ENCODE results near the gene CCL4L2.
"Not testable (repeated sequence)": the region's sequence is repeated elsewhere in the genome, so short reads cannot be mapped to it uniquely, and the experiment has no call there.

Gene CCL4L2

DNA sequence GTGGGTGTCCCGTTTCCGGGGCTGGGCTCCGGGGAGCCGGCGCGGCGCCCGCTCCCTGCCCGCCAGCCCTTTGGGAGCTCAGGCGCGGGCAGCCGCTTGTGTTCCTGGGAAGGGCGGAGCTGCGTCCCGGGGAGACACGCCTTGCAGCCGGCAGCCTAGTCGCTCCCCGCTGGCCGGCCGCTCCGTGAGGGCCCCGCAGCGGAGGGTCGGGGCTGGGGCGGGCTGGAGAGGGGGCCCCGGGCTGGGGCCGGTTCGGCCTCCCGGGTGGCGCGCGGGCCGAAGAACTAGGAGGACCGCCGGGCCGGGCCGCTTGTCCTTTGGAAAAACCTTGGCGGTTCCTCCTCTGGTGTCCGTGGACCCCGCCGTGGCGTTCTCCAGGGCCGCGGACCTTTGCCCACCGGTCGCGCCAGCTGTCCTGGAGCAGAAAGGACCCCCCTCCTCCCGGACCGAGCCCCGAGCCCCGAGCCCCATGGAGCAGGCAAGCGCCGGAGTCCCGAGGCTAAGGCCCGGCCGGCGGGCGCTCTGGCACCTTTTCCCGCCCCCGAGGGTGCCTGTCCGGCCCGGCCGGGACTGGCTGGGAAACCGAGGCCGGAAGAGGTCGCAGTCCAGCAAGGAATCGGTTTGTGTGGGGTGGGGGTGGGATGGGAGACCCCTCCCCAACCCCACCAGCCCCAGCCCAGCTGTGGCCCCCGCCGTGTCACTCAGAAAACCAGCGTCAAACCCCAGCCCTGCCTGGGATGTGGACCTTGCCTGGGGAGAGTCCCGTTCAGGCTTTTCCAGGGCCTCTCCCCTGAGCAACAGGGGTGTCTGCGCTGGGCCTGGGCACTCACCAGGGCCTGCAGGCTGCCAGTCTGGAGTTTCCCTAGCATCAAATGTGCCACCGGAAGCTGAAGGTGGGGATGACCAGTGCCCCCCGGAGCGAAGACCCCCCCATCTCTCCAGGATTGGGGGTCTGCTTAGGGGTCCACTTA is 27.6 kb upstream of the CCL4L2 start:
- Histone ChIP-seq H3K9ac (ENCODE audit: low read depth, low read length, poor library complexity, severe bottlenecking) (no peak overlapping the region), H3K27me3 (ENCODE audit: insufficient read depth, low read length, poor library complexity, severe bottlenecking) (no peaks in the 10 kb centered on the region), H3K79me2 (ENCODE audit: insufficient read depth, low read length) (no peaks in the 10 kb centered on the region), H3K9me2 (replicated peaks; ENCODE audit: low read depth, low read length) (no peaks in the 10 kb centered on the region), H2AFZ (ENCODE audit: low read length) (no peak overlapping the region), H3K4me1 (ENCODE audit: insufficient read depth, low read length, poor library complexity, severe bottlenecking) (peaks cover 5% of the 10 kb centered on the region), H3K4me2 (ENCODE audit: low read depth, low read length, poor library complexity, severe bottlenecking) (no peak overlapping the region), H4K20me1 (ENCODE audit: insufficient read depth, low read length, poor library complexity, severe bottlenecking) (no peaks in the 10 kb centered on the region), H3K4me3 (ENCODE audit: low read length, poor library complexity, severe bottlenecking) (no peak overlapping the region), H3F3A (ENCODE audit: low read depth) (no peaks in the 10 kb centered on the region), H3K9me3 (ENCODE audit: insufficient read depth, low read depth, low read length) (no peaks in the 10 kb centered on the region), H3K36me3 (ENCODE audit: insufficient read depth, low read length) (no peaks in the 10 kb centered on the region)
- no peak for TF ChIP-seq EZH2phosphoT487 (IDR thresholded peaks at IDR 0.05; ENCODE audit: borderline replicate concordance)
- TF ChIP-seq, protein P1, sequence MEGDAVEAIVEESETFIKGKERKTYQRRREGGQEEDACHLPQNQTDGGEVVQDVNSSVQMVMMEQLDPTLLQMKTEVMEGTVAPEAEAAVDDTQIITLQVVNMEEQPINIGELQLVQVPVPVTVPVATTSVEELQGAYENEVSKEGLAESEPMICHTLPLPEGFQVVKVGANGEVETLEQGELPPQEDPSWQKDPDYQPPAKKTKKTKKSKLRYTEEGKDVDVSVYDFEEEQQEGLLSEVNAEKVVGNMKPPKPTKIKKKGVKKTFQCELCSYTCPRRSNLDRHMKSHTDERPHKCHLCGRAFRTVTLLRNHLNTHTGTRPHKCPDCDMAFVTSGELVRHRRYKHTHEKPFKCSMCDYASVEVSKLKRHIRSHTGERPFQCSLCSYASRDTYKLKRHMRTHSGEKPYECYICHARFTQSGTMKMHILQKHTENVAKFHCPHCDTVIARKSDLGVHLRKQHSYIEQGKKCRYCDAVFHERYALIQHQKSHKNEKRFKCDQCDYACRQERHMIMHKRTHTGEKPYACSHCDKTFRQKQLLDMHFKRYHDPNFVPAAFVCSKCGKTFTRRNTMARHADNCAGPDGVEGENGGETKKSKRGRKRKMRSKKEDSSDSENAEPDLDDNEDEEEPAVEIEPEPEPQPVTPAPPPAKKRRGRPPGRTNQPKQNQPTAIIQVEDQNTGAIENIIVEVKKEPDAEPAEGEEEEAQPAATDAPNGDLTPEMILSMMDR (conservative IDR thresholded peaks at IDR 0.05; ENCODE audit: low read length): no peak

DNA sequence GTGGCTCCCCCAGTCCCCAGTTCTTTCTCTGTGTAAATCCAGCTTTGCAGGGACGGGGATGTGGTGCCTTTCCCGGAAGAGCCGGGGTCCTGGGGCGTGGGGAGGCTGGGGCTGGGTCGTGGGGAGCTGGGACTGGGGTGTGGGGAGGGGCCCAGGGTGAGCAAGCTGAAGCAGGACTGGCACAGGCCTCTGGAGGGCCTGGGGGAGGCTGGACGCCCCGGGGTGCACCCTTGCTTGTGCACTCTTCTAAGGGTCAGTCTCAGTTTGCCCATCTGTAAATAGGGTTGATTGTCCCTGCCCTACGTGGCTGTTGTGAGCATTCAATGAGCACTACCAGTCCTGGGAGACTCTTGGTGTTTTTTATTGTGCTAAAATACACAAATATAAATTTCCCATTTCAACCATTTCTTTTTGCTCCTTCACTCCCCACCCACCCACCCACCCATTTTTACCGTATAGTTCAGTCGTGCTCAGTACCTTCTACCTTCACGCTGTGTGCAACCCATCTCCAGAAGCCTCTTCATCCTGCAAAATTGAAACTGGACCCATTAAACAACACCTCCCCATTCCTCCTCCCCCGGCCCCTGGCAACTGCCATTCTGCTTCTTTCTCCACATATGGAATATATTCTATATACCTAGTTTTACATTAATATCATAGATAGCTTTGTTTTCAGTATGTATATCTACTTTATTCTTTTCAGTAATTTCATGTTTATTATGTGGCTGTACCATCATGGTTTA is 26.7 kb upstream of the CCL4L2 start:
- no peak overlapping the region for H2AFZ ChIP-seq (ENCODE audit: low read length)
- no peak overlapping the region for H3K9ac ChIP-seq (ENCODE audit: low read depth, low read length, poor library complexity, severe bottlenecking)

DNA sequence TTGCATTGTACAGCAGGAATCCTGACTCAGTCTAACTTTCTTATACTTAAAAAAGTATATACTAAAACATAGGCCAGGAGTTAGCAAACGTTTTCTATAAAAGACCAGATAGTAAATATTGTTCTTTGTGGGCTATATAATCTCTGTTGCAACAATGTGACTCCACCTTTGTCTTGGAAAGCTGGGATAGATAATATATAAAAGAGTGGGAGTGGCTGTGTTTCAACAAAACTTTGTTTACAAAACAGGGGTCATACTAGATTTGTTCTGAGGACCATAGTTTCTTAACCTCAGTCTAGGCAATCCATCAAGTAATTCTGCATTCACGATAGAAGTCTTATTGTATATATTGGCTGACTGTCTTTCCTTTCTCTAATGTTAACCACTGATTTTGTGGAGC is 25.4 kb upstream of the CCL4L2 start:
- no peaks in the 10 kb centered on the region for H3K9me2 ChIP-seq (replicated peaks; ENCODE audit: low read depth, low read length)
- H3K9me3 ChIP-seq (ENCODE audit: insufficient read depth, low read depth, low read length): no peaks in the 10 kb centered on the region
- TF ChIP-seq, protein P1 (conservative IDR thresholded peaks at IDR 0.05; ENCODE audit: low read length): no peak
- no peak for TF ChIP-seq EZH2phosphoT487 (IDR thresholded peaks at IDR 0.05; ENCODE audit: borderline replicate concordance)
- no peak overlapping the region for H3K9ac ChIP-seq (ENCODE audit: low read depth, low read length, poor library complexity, severe bottlenecking)
- no peaks in the 10 kb centered on the region for H3K27me3 ChIP-seq (ENCODE audit: insufficient read depth, low read length, poor library complexity, severe bottlenecking)
- H3K4me3 ChIP-seq (ENCODE audit: low read length, poor library complexity, severe bottlenecking): no peak overlapping the region
- peaks cover 11% of the 10 kb centered on the region for H3K4me1 ChIP-seq (ENCODE audit: insufficient read depth, low read length, poor library complexity, severe bottlenecking)
- no peaks in the 10 kb centered on the region for H3K36me3 ChIP-seq (ENCODE audit: insufficient read depth, low read length)
- no peaks in the 10 kb centered on the region for H3F3A ChIP-seq (ENCODE audit: low read depth)
- no peaks in the 10 kb centered on the region for H3K79me2 ChIP-seq (ENCODE audit: insufficient read depth, low read length)
- no peaks in the 10 kb centered on the region for H4K20me1 ChIP-seq (ENCODE audit: insufficient read depth, low read length, poor library complexity, severe bottlenecking)
- H3K4me2 ChIP-seq (ENCODE audit: low read depth, low read length, poor library complexity, severe bottlenecking): no peak overlapping the region
- H2AFZ ChIP-seq (ENCODE audit: low read length): no peak overlapping the region

More for the DNA sequence above, 26.7 kb upstream of the CCL4L2 start:
- Histone ChIP-seq H3K36me3 (ENCODE audit: insufficient read depth, low read length) (no peaks in the 10 kb centered on the region), H3K9me3 (ENCODE audit: insufficient read depth, low read depth, low read length) (no peaks in the 10 kb centered on the region), H4K20me1 (ENCODE audit: insufficient read depth, low read length, poor library complexity, severe bottlenecking) (no peaks in the 10 kb centered on the region), H3F3A (ENCODE audit: low read depth) (no peaks in the 10 kb centered on the region), H3K4me2 (ENCODE audit: low read depth, low read length, poor library complexity, severe bottlenecking) (no peak overlapping the region), H3K79me2 (ENCODE audit: insufficient read depth, low read length) (no peaks in the 10 kb centered on the region), H3K27me3 (ENCODE audit: insufficient read depth, low read length, poor library complexity, severe bottlenecking) (no peaks in the 10 kb centered on the region), H3K4me1 (ENCODE audit: insufficient read depth, low read length, poor library complexity, severe bottlenecking) (peaks cover 11% of the 10 kb centered on the region), H3K4me3 (ENCODE audit: low read length, poor library complexity, severe bottlenecking) (no peak overlapping the region), H3K9me2 (replicated peaks; ENCODE audit: low read depth, low read length) (no peaks in the 10 kb centered on the region)
- TF ChIP-seq, protein P1 (conservative IDR thresholded peaks at IDR 0.05; ENCODE audit: low read length): no peak
- no peak for TF ChIP-seq EZH2phosphoT487 (IDR thresholded peaks at IDR 0.05; ENCODE audit: borderline replicate concordance)

DNA sequence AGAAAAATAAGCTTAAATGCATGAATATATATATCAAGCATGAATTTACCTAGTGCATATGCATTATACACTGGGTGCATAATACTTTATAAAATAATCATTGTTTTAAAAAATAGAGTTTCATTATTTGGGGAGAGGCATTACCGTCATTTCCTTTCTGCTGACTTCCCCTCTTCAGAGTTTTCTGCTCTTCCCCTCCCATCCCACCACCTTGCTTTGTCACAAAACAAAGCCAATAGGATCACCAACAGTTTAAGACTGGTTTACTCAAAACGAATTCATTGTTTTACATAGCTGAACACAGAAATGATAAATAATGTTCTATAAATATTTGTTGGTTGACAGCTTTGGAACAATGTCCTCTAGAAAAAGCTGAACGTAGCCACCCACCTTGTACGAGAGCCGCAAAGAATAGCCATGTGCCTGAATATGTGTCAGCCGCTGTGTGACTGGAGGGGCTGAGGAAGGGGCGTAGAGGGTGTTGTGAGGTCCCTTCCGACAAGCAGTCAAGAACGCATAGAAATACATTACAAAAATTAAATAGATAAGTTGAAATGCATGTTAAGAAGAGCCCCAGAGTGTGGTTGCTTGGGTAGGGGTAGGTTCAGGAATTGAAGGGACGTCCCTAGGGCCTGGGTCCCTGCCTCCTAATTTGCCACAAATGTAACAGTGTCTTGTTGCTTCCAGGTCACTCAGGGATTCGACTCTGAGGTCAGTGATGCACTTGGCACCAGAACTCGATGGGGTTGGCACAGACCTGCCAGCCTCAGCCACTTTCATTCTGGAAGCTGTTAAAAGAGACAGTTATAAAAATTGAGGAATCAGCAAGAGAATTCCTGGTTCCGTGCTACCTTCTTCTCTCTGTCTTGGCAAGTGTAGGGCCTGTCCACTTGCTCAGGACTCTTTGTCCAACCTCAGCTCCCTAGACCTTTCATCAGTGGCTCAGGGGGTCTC is 23.8 kb upstream of the CCL4L2 start:
- H3K79me2 ChIP-seq (ENCODE audit: insufficient read depth, low read length); H3K9ac ChIP-seq (ENCODE audit: low read depth, low read length, poor library complexity, severe bottlenecking); H3K9me2 ChIP-seq (replicated peaks; ENCODE audit: low read depth, low read length); H3F3A ChIP-seq (ENCODE audit: low read depth); H3K4me2 ChIP-seq (ENCODE audit: low read depth, low read length, poor library complexity, severe bottlenecking); H3K4me3 ChIP-seq (ENCODE audit: low read length, poor library complexity, severe bottlenecking); H3K9me3 ChIP-seq (ENCODE audit: insufficient read depth, low read depth, low read length); H2AFZ ChIP-seq (ENCODE audit: low read length); H3K27me3 ChIP-seq (ENCODE audit: insufficient read depth, low read length, poor library complexity, severe bottlenecking); H4K20me1 ChIP-seq (ENCODE audit: insufficient read depth, low read length, poor library complexity, severe bottlenecking); H3K36me3 ChIP-seq (ENCODE audit: insufficient read depth, low read length): not testable (repeated sequence)
- peaks cover 14% of the 10 kb centered on the region for H3K4me1 ChIP-seq (ENCODE audit: insufficient read depth, low read length, poor library complexity, severe bottlenecking)
